NCI-H146 (cell line): ENCODE results near the gene C1QTNF8.
A peak's percentile ranks its signal among the peaks of the same experiment; 100 is the strongest.

ENCODE experiments used
- DNase-seq: peaks from one replicate; lab custom pipeline; 2025; lab: John Stamatoyannopoulos, UW

Gene C1QTNF8

DNA sequence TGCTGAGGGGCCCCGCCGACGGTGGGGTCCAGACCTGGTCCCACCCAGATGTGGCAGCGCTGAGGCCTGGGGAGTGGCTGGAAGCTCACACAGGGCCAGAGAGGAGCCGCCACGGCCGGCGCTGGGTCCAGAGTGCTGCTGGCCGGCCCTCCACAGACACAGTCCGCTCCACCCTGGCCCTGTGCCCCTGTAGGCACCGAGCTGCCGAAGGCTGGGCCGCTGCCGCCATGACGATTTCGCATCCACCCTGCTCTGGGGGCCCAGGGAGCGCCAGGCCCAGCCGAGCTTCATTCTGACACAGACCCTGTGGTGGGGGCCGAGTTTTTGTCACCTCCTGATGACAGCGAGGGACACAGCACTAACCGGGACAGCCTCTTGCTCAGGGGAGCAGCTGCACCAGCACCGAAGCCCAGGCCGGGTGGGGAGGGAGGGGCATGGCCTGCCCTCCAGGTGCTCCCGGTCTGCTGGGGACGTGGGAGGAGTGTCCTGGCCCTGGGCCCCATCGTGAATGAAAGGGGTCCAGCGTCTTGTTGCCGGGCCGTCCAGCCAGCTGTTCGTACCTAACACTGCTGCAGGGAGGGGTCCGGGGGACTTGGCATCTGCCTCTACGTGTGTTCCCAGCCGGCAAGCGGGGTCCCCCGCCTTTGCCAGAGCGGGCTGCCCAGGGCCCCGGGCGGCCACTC, 50.6 kb downstream of the C1QTNF8 start:
- no peak for DNase-seq

GRCh38 chr16:1044460-1045309, 51.4 kb downstream of the C1QTNF8 start:
- DNase-seq, result no peak

DNA sequence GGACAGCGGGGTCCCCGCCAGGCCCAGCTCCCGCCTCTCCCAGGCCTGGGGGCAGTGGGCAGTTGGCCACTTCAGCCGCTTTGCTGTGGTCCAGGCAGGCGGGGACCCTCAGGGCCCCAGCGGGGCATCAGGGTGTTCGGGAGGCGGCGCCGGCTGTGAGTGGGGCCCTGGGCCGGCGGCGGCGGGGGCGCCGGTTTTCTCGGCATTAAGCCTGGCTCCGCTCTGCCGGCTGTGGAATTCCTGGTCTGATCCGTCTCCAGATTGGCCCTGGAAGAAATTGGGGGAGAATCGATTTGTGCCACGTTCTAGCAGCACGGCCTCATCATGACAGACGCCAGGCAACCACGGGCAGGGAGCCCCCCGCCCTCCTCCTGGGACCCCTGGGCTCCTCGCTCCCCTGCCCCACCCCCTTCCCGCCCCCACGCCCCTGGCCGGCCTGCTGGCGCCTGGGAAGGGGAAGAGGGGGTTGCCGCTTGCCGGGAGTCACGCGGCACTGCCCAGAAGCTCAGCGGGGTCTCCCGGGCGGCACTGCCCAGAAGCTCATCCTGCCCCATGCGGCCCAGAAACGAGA, 52.1 kb downstream of the C1QTNF8 start:
- no peak for DNase-seq

DNA sequence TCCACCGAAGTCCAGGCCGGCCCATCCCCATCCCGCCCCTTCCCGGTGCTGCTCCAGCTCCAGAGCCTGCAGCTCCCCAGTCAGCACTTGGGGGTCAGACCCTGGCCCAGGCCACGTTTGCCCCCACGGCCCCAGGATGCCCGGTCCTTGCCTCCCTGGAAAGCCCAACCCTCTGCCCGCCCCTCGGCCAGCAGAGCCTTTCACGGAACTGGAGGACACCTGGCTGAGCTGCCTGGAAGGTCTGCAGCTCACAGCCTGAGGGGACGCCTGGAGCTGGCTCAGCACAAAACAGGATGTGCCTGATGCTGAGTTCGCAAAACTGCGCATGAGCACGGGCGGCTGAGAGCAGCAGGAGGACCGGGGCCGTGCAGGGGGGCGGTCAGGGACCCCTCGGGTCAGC, 53.2 kb downstream of the C1QTNF8 start:
- peak; percentile 27 for DNase-seq

GRCh38 chr16:1042049-1042744, 53.8 kb downstream of the C1QTNF8 start:
- no peak for DNase-seq

DNA sequence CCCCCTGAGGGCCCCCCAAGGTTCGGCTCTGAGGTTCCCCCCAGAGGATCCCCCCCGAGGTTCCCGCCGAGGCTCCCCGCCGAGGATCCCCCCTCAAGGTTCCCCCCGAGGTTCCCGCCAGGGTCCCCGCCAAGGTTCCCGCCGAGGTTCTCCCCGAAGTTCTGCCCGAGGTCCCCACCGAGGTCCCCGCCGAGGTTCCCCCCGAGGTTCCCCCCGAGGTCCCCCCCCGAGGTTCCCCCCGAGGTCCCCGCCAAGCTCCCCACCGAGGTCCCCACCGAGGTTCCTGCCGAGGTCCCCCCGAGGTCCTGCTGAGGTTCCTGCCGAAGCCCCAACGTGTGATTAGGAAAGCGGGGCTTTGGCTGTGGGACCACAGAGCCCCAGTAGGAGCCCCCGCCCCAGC, 55.7 kb downstream of the C1QTNF8 start:
- DNase-seq, result no peak

GRCh38 chr16:1039762-1040161, 56.3 kb downstream of the C1QTNF8 start:
- no peak for DNase-seq

DNA sequence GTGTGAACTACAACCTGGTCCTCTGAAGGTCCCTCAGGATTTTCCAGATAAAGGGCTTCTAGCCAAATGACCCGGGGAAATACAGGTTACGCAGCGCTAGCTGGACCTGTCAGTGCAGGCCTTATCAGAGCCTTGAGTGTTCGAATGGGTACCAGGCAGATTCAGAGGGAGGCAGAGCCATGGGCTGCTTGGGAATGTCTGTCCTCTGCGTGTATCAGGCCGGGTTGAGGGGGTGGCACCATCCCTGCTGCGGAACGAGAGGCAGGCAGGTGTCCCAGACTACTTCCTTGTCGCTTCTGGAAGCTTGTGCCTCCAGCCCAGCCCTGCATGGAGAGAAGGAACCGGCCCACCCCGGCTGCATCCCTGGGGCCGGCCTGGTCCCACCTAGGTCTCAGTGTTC, 57.1 kb downstream of the C1QTNF8 start:
- no peak for DNase-seq
